ENCODE data around the gene ABHD16B. TPM values are rescaled to one million over a fixed set of nuclear protein-coding genes. Genes with fewer than 3 reads are reported as not detected.
A peak's percentile ranks its signal among the peaks of the same experiment; 100 is the strongest.

ABHD16B gene
- total and polyA plus RNA-seq, 4 experiments from 2014 or later: not detected

GRCh38 chr20:63886054-63886419, 24.7 kb downstream of the ABHD16B start:
- no peak for DNase-seq
- Histone ChIP-seq H3K4me1 (ENCODE audit: insufficient read depth, low read length) (no peaks in the 10 kb centered on the region), H3K27me3 (ENCODE audit: insufficient read depth, low read length) (no peaks in the 10 kb centered on the region), H3K27ac (ENCODE audit: low read depth, low read length) (no peak overlapping the region), H3K4me3 (ENCODE audit: low read length in 2 of 2) (no peak overlapping the region), H3K9me3 (ENCODE audit: control insufficient read depth in 1 of 2, low read length in 2 of 2) (no peaks in the 10 kb centered on the region), H3K36me3 (ENCODE audit: insufficient read depth, low read length) (peaks cover 60% of the 10 kb centered on the region)
- POLR2A ChIA-PET (ENCODE audit: partially characterized antibody): interaction anchor here (0.6 kb wide), 1 partner anchor 101 kb away, joined by 3 read pairs; no protein-coding TSS in a partner anchor
- H3K4me1 Mint-ChIP-seq: peaks cover 0 to 1% (median 0%) of the 10 kb centered on the region in 4 donors
- no peak overlapping the region for H3K4me3 Mint-ChIP-seq
- no peaks in the 10 kb centered on the region for H3K27me3 Mint-ChIP-seq
- H3K36me3 Mint-ChIP-seq: peaks cover 18 to 45% of the 10 kb centered on the region in 2 donors
- intact Hi-C loops (cut with micrococcal nuclease): no loop called here
- no peak overlapping the region for H3K27ac Mint-ChIP-seq
- CTCF ChIA-PET (ENCODE audit: partially characterized antibody): no interaction called here
- H3K9me3 Mint-ChIP-seq: no peaks in the 10 kb centered on the region

GRCh38 chr20:63886921-63887320, 25.6 kb downstream of the ABHD16B start:
- Histone ChIP-seq H3K4me3 (ENCODE audit: low read length in 2 of 2) (no peak overlapping the region), H3K27ac (ENCODE audit: low read depth, low read length) (no peak overlapping the region), H3K36me3 (ENCODE audit: insufficient read depth, low read length) (peaks cover 60% of the 10 kb centered on the region), H3K27me3 (ENCODE audit: insufficient read depth, low read length) (no peaks in the 10 kb centered on the region), H3K4me1 (ENCODE audit: insufficient read depth, low read length) (no peaks in the 10 kb centered on the region), H3K9me3 (ENCODE audit: control insufficient read depth in 1 of 2, low read length in 2 of 2) (no peaks in the 10 kb centered on the region)
- Mint-ChIP-seq H3K4me3 (no peak overlapping the region), H3K9me3 (no peaks in the 10 kb centered on the region), H3K4me1 (peaks cover 0 to 1% (median 0%) of the 10 kb centered on the region in 4 donors), H3K36me3 (peaks cover 18 to 49% of the 10 kb centered on the region in 2 donors), H3K27ac (peak overlapping the region in 1 of 7 donors; percentile 29), H3K27me3 (no peaks in the 10 kb centered on the region)
- intact Hi-C loops (cut with micrococcal nuclease): no loop called here
- POLR2A ChIA-PET (ENCODE audit: partially characterized antibody): no interaction called here
- CTCF ChIA-PET (ENCODE audit: partially characterized antibody): no interaction called here
- DNase-seq: no peak

GRCh38 chr20:63889241-63890200, 28.2 kb downstream of the ABHD16B start:
- Mint-ChIP-seq H3K27ac (peak overlapping the region in 2 of 7 donors; percentile 24 to 59), H3K36me3 (peaks cover 16 to 38% of the 10 kb centered on the region in 2 donors), H3K4me3 (no peak overlapping the region), H3K27me3 (no peaks in the 10 kb centered on the region), H3K9me3 (no peaks in the 10 kb centered on the region), H3K4me1 (peaks cover 4 to 8% (median 6%) of the 10 kb centered on the region in 4 donors)
- no peak overlapping the region for H3K27ac ChIP-seq (ENCODE audit: low read depth, low read length)
- DNase-seq: no peak
- H3K4me1 ChIP-seq (ENCODE audit: insufficient read depth, low read length): peaks cover 9% of the 10 kb centered on the region
- ChIA-PET CTCF (ENCODE audit: partially characterized antibody) (no interaction called here), POLR2A (ENCODE audit: partially characterized antibody) (no interaction called here)
- intact Hi-C loops (cut with micrococcal nuclease): no loop called here
- H3K9me3 ChIP-seq (ENCODE audit: control insufficient read depth in 1 of 2, low read length in 2 of 2): no peaks in the 10 kb centered on the region
- H3K27me3 ChIP-seq (ENCODE audit: insufficient read depth, low read length): no peaks in the 10 kb centered on the region
- H3K36me3 ChIP-seq (ENCODE audit: insufficient read depth, low read length): peaks cover 44% of the 10 kb centered on the region
- H3K4me3 ChIP-seq (ENCODE audit: low read length in 2 of 2): no peak overlapping the region

GRCh38 chr20:63890201-63890576, 28.9 kb downstream of the ABHD16B start:
- POLR2A ChIA-PET (ENCODE audit: partially characterized antibody): no interaction called here
- no peak for DNase-seq
- Mint-ChIP-seq H3K4me1 (peaks cover 4 to 10% (median 7%) of the 10 kb centered on the region in 4 donors), H3K27me3 (no peaks in the 10 kb centered on the region), H3K36me3 (peaks cover 15 to 33% of the 10 kb centered on the region in 2 donors), H3K4me3 (no peak overlapping the region), H3K27ac (peak overlapping the region in 1 of 7 donors; percentile 59), H3K9me3 (no peaks in the 10 kb centered on the region)
- intact Hi-C loops (cut with micrococcal nuclease): no loop called here
- H3K4me1 ChIP-seq (ENCODE audit: insufficient read depth, low read length): peaks cover 11% of the 10 kb centered on the region
- no peak overlapping the region for H3K4me3 ChIP-seq (ENCODE audit: low read length in 2 of 2)
- no peaks in the 10 kb centered on the region for H3K9me3 ChIP-seq (ENCODE audit: control insufficient read depth in 1 of 2, low read length in 2 of 2)
- no peaks in the 10 kb centered on the region for H3K27me3 ChIP-seq (ENCODE audit: insufficient read depth, low read length)
- CTCF ChIA-PET (ENCODE audit: partially characterized antibody): no interaction called here
- H3K27ac ChIP-seq (ENCODE audit: low read depth, low read length): no peak overlapping the region
- peaks cover 38% of the 10 kb centered on the region for H3K36me3 ChIP-seq (ENCODE audit: insufficient read depth, low read length)

- Mint-ChIP-seq H3K4me3 (no peak overlapping the region), H3K27ac (no peak overlapping the region), H3K4me1 (peaks cover 4 to 11% (median 7%) of the 10 kb centered on the region in 4 donors), H3K9me3 (peaks cover 0 to under 1% (median 0%) of the 10 kb centered on the region in 8 donors), H3K27me3 (no peaks in the 10 kb centered on the region), H3K36me3 (peaks cover 15 to 34% of the 10 kb centered on the region in 2 donors)
- Histone ChIP-seq H3K27me3 (ENCODE audit: insufficient read depth, low read length) (no peaks in the 10 kb centered on the region), H3K27ac (ENCODE audit: low read depth, low read length) (no peak overlapping the region), H3K4me1 (ENCODE audit: insufficient read depth, low read length) (peaks cover 11% of the 10 kb centered on the region), H3K36me3 (ENCODE audit: insufficient read depth, low read length) (peaks cover 34% of the 10 kb centered on the region), H3K9me3 (ENCODE audit: control insufficient read depth in 1 of 2, low read length in 2 of 2) (no peaks in the 10 kb centered on the region), H3K4me3 (ENCODE audit: low read length in 2 of 2) (no peak overlapping the region)
- no peak for DNase-seq
- intact Hi-C loops (cut with micrococcal nuclease): no loop called here
- ChIA-PET POLR2A (ENCODE audit: partially characterized antibody) (no interaction called here), CTCF (ENCODE audit: partially characterized antibody) (no interaction called here)
These were observed 29.3 kb downstream of the ABHD16B start for GRCh38 chr20:63890616-63891015.

GRCh38 chr20:63891061-63892002, 30.0 kb downstream of the ABHD16B start:
- CTCF ChIA-PET (ENCODE audit: partially characterized antibody): no interaction called here

GRCh38 chr20:63892402-63892801, 31.1 kb downstream of the ABHD16B start:
- peak overlapping the region in 5 of 7 donors; percentile 2 to 78 (median 46) for H3K27ac Mint-ChIP-seq
- Histone ChIP-seq H3K4me1 (ENCODE audit: insufficient read depth, low read length) (peaks cover 23% of the 10 kb centered on the region), H3K27ac (ENCODE audit: low read depth, low read length) (no peak overlapping the region), H3K36me3 (ENCODE audit: insufficient read depth, low read length) (peaks cover 25% of the 10 kb centered on the region), H3K4me3 (ENCODE audit: low read length in 2 of 2) (no peak overlapping the region), H3K27me3 (ENCODE audit: insufficient read depth, low read length) (no peaks in the 10 kb centered on the region), H3K9me3 (ENCODE audit: control insufficient read depth in 1 of 2, low read length in 2 of 2) (no peaks in the 10 kb centered on the region)
- peaks cover 11 to 27% (median 21%) of the 10 kb centered on the region in 4 donors for H3K4me1 Mint-ChIP-seq
- DNase-seq: no peak
- no peaks in the 10 kb centered on the region for H3K27me3 Mint-ChIP-seq
- CTCF ChIA-PET (ENCODE audit: partially characterized antibody): no interaction called here
- peaks cover 0 to 2% (median 0%) of the 10 kb centered on the region in 8 donors for H3K9me3 Mint-ChIP-seq
- POLR2A ChIA-PET (ENCODE audit: partially characterized antibody): interaction anchor here (0.6 kb wide), 1 partner anchor 26 kb away, joined by 3 read pairs; no protein-coding TSS in a partner anchor
- peaks cover 15 to 41% of the 10 kb centered on the region in 2 donors for H3K36me3 Mint-ChIP-seq
- intact Hi-C loops (cut with micrococcal nuclease): no loop called here
- no peak overlapping the region for H3K4me3 Mint-ChIP-seq

More at GRCh38 chr20:63891061-63892002, 30.0 kb downstream of the ABHD16B start:
- intact Hi-C loops (cut with micrococcal nuclease): no loop called here
- Mint-ChIP-seq H3K36me3 (peaks cover 15 to 40% of the 10 kb centered on the region in 2 donors), H3K9me3 (peaks cover 0 to 2% (median 0%) of the 10 kb centered on the region in 8 donors), H3K4me1 (peaks cover 6 to 18% (median 13%) of the 10 kb centered on the region in 4 donors), H3K27ac (peak overlapping the region in 2 of 7 donors; percentile 55 to 66), H3K27me3 (no peaks in the 10 kb centered on the region), H3K4me3 (no peak overlapping the region)
- no peak for DNase-seq
- Histone ChIP-seq H3K9me3 (ENCODE audit: control insufficient read depth in 1 of 2, low read length in 2 of 2) (no peaks in the 10 kb centered on the region), H3K36me3 (ENCODE audit: insufficient read depth, low read length) (peaks cover 30% of the 10 kb centered on the region), H3K4me3 (ENCODE audit: low read length in 2 of 2) (no peak overlapping the region), H3K27ac (ENCODE audit: low read depth, low read length) (no peak overlapping the region), H3K4me1 (ENCODE audit: insufficient read depth, low read length) (peaks cover 13% of the 10 kb centered on the region), H3K27me3 (ENCODE audit: insufficient read depth, low read length) (no peaks in the 10 kb centered on the region)
- POLR2A ChIA-PET (ENCODE audit: partially characterized antibody): no interaction called here
